Adrenal gland (tissue), 12 donors: ENCODE measurements around the gene HDAC4. TPM values are rescaled to one million over a fixed set of nuclear protein-coding genes. Genes with fewer than 3 reads are reported as not detected.

Source experiments
- DNase-seq, 7 donors: peaks; one replicate each; pipeline ENCODE4 v3.0.0-alpha.2; 2019 to 2020
- H3K27ac ChIP-seq, 5 donors: fragments of 200-600 bp; sonication (generic) in 4 of 5; 1 replicate in 3 of 5; 2 replicates in 2 of 5; pipeline versions ENCODE4 v1.5.1 to v1.8.0; 2016 to 2020; ENCODE audit warnings: mild to moderate bottlenecking in 1 of 5
- H3K27me3 ChIP-seq: fragments of 200-600 bp; 2 replicates; pipeline ENCODE4 v1.8.0; 2021
- H3K36me3 ChIP-seq, 2 donors: fragments of 200-600 bp; replicated peaks in 1 of 2; 1 replicate in 1 of 2; 2 replicates in 1 of 2; pipeline versions ENCODE4 v1.5.1 to v1.8.0; 2018 to 2022
- H3K4me1 ChIP-seq, 2 donors: fragments of 200-600 bp; replicated peaks in 1 of 2; 1 replicate in 1 of 2; 2 replicates in 1 of 2; pipeline versions ENCODE4 v1.5.1 to v1.8.0; 2018 to 2021
- H3K4me3 ChIP-seq, 4 donors: fragments of 200-600 bp; sonication (generic) in 3 of 4; one replicate each; pipeline ENCODE4 v1.5.1; 2016 to 2018
- H3K9me3 ChIP-seq, 3 donors: fragments of 200-600 bp; sonication (generic) in 1 of 3; replicated peaks in 1 of 3; 1 replicate in 2 of 3; 2 replicates in 1 of 3; pipeline versions ENCODE4 v1.5.1 to v1.8.0; 2016 to 2021
- POLR2A ChIP-seq, 2 donors: fragments of 450-650 bp; IDR thresholded peaks; one replicate each; pipeline ENCODE4 v1.6.1; 2017; ENCODE audit warnings: antibody characterized with exemption in 2 of 2, mild to moderate bottlenecking in 2 of 2, moderate library complexity in 1 of 2
- WGBS, 4 donors: extraction: QIAGEN DNeasy Blood & Tissue Kit in 2 of 4; methylation state at CpG; one replicate each; pipeline versions ENCODE4 v1.1.5 to v1.1.7; 2013 to 2017; 5-methylcytosine and 5-hydroxymethylcytosine counted together
- intact Hi-C, 2 donors: fragments of 100-400 bp; cut with DNase I; formaldehyde crosslinking; loops; one replicate each; pipeline versions ENCODE4 v1.14.1 to v1.15.0; 2022 to 2023
- polyA plus RNA-seq, 3 donors: library from polyadenylated mRNA; stranded (reverse); fragments of 200-250 nt in 2 of 3; fragments of 350-450 nt in 1 of 3; fragmentation: Illumina TruSeq in 1 of 3; extraction: RNeasy Lipid Tissue Mini Kit (QIAGEN cat#74804) in 1 of 3; gene quantifications; one replicate each; pipeline ENCODE4 v1.2.3, GENCODE V29; 2013 to 2014
- total RNA-seq, 9 donors: library from RNA; depleted of rRNA in 4 of 9; stranded (reverse); fragments of >200 nt in 4 of 9; fragments of 120-200 nt in 1 of 9; fragmentation: NEBNext Ultra II Directional in 1 of 9; extraction: Animal tissue kit (Norgen Biotek cat#: 25700) in 1 of 9; gene quantifications; one replicate each; pipeline versions ENCODE4 v1.1.0 to v1.2.4, GENCODE V29; 2013 to 2023
- TF ChIP-seq, protein P1 (sequence below), 6 experiments: fragments of 450-650 bp in 4 of 6; fragments of 200-600 bp in 2 of 6; sonication (generic) in 1 of 6; IDR thresholded peaks; 1 replicate in 5 of 6; 2 replicates in 1 of 6; pipeline versions ENCODE4 v1.5.1 to v1.8.0; 2016 to 2021; ENCODE audit warnings: antibody characterized with exemption in 6 of 6, mild to moderate bottlenecking in 2 of 6, moderate library complexity in 1 of 6
- donor health status: healthy with polysubstance abuse.
- donor health status: Bipolar disorder and iron deficiency.
- donor health status: DM: yes; HTN: yes; CAD: no.
- donor health status: DM: no; HTN: no; CAD: no.
- donor health status: DM: no; HTN: no; CAD: no.
- donor health status: DM: yes; HTN: yes; CAD: no.

The HDAC4 gene
- total and polyA plus RNA-seq, 12 donors, result 8.3 to 88.9 (median 28.7) TPM

GRCh38 chr2:239443666-239444567 lies 43.1 kb upstream of the HDAC4 start:
- DNase-seq, result peak; percentile 46 to 89 (median 74)
- H3K4me1 ChIP-seq, result peaks cover 8 to 32% of the 10 kb centered on the region in 2 donors
- intact Hi-C loops, result no loop called here
- H3K4me3 ChIP-seq, result no peak overlapping the region
- no peaks in the 10 kb centered on the region for H3K36me3 ChIP-seq
- H3K27me3 ChIP-seq, result no peaks in the 10 kb centered on the region
- TF ChIP-seq POLR2A (IDR thresholded peaks at IDR 0.05), result no peak
- TF ChIP-seq, protein P1, sequence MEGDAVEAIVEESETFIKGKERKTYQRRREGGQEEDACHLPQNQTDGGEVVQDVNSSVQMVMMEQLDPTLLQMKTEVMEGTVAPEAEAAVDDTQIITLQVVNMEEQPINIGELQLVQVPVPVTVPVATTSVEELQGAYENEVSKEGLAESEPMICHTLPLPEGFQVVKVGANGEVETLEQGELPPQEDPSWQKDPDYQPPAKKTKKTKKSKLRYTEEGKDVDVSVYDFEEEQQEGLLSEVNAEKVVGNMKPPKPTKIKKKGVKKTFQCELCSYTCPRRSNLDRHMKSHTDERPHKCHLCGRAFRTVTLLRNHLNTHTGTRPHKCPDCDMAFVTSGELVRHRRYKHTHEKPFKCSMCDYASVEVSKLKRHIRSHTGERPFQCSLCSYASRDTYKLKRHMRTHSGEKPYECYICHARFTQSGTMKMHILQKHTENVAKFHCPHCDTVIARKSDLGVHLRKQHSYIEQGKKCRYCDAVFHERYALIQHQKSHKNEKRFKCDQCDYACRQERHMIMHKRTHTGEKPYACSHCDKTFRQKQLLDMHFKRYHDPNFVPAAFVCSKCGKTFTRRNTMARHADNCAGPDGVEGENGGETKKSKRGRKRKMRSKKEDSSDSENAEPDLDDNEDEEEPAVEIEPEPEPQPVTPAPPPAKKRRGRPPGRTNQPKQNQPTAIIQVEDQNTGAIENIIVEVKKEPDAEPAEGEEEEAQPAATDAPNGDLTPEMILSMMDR (IDR thresholded peaks at IDR 0.05), result no peak
- H3K9me3 ChIP-seq, result peaks cover 0 to 6% (median 0%) of the 10 kb centered on the region in 3 donors
- 55 to 66% (median 58%) methylated on average over 10 to 14 of the region's 14 CpGs for WGBS, 4 donors
- peak overlapping the region in 2 of 5 donors; percentile 78 to 86 for H3K27ac ChIP-seq

- H3K4me1 ChIP-seq, result peaks cover 8 to 32% of the 10 kb centered on the region in 2 donors
- H3K36me3 ChIP-seq, result no peaks in the 10 kb centered on the region
- H3K27ac ChIP-seq, result no peak overlapping the region
- TF ChIP-seq, protein P1 (IDR thresholded peaks at IDR 0.05), result no peak
- no peak for TF ChIP-seq POLR2A (IDR thresholded peaks at IDR 0.05)
- no peak overlapping the region for H3K4me3 ChIP-seq
- H3K9me3 ChIP-seq, result peaks cover 0 to 4% (median 0%) of the 10 kb centered on the region in 3 donors
- WGBS, 4 donors, result 95 to 98% (median 97%) methylated on average over 8 of the region's 8 CpGs
- H3K27me3 ChIP-seq, result no peaks in the 10 kb centered on the region
- intact Hi-C loops, result no loop called here
- no peak for DNase-seq
These were observed 42.3 kb upstream of the HDAC4 start for GRCh38 chr2:239443102-239443620.

- DNase-seq, result no peak
- no peaks in the 10 kb centered on the region for H3K36me3 ChIP-seq
- TF ChIP-seq, protein P1 (IDR thresholded peaks at IDR 0.05), result no peak
- TF ChIP-seq POLR2A (IDR thresholded peaks at IDR 0.05), result no peak
- H3K27me3 ChIP-seq, result no peaks in the 10 kb centered on the region
- WGBS, 4 donors, result 93 to 97% (median 94%) methylated on average over 7 of the region's 7 CpGs
- H3K4me1 ChIP-seq, result peaks cover 8 to 32% of the 10 kb centered on the region in 2 donors
- H3K27ac ChIP-seq, result no peak overlapping the region
- no peaks in the 10 kb centered on the region for H3K9me3 ChIP-seq
- intact Hi-C loops, result no loop called here
- H3K4me3 ChIP-seq, result no peak overlapping the region
These were observed 41.4 kb upstream of the HDAC4 start for GRCh38 chr2:239442192-239442591.

DNA sequence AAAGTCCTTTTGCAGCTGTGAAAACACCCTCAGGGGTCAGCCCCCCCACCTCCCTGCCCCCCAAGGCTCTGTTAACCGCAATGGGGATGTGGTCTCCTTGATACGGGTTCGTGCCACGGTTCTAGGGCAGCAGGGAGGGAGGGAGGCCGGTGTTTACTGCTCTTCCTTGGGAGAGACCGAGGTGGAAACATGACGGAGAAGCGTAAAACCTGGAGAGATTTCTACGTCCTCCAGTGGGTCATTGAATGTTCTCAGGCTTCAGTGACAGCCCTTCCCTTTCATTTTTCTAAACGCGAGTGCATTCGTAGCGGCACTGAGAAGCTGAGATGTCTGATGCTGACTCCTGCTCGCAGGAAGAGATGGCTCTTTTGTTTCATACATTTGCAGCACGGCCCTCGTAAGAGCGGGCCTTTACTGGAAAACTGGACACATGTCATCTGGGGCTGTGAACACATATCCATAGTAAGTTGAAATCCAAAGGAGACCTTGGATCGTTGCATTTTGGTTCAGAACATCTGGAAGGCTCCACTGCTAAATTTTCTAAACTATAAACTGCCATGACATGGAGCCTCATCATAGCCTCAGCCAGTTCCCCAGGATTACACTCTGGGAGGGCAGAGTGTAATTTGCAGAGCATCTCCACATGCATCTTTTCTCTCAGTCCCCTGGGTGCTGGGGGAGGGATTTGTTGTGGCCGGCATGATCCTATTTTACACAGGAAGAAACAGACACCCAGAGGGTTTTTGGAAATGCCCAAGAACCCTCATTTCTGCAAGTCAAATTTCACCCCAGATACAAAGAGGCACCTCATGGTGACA lies 40.6 kb upstream of the HDAC4 start:
- WGBS, 4 donors, result 69 to 86% (median 74%) methylated on average over 19 of the region's 19 CpGs
- Histone ChIP-seq H3K4me1 (peaks cover 8 to 32% of the 10 kb centered on the region in 2 donors), H3K27me3 (no peaks in the 10 kb centered on the region), H3K36me3 (no peaks in the 10 kb centered on the region), H3K4me3 (peak overlapping the region in 1 of 4 donors; percentile 4), H3K27ac (no peak overlapping the region), H3K9me3 (no peaks in the 10 kb centered on the region)
- TF ChIP-seq, protein P1 (IDR thresholded peaks at IDR 0.05), result no peak
- no peak for TF ChIP-seq POLR2A (IDR thresholded peaks at IDR 0.05)
- no peak for DNase-seq
- intact Hi-C loops, result no loop called here
